GM21390 (cell line): ENCODE results near the gene LRRC45.

Experiments
- ATAC-seq: cut with Tn5 transposase; IDR thresholded peaks from one replicate; pipeline ENCODE4 v1.9.1; 2021; ENCODE audit not compliant: unreplicated experiment

LRRC45 gene

GRCh38 chr17:82049106-82049505, 26.0 kb downstream of the LRRC45 start:
- ATAC-seq = no peak

GRCh38 chr17:82049521-82049971, 26.4 kb downstream of the LRRC45 start:
- no peak for ATAC-seq

GRCh38 chr17:82050152-82050760, 27.2 kb downstream of the LRRC45 start:
- ATAC-seq = no peak

GRCh38 chr17:82050761-82051641, 27.9 kb downstream of the LRRC45 start:
- no peak for ATAC-seq

- peak; percentile 63 for ATAC-seq
Observed at GRCh38 chr17:82051776-82052637, 28.9 kb downstream of the LRRC45 start, which contains the start of the genes GPS1 and RFNG. GPS1 (plus strand) TSS chr17:82051898; CDS start chr17:82051932, 34 bp downstream. RFNG (minus strand) TSS chr17:82051811; CDS start chr17:82051766, 45 bp downstream.

GRCh38 chr17:82052638-82053059, 29.5 kb downstream of the LRRC45 start:
- ATAC-seq = no peak

GRCh38 chr17:82053130-82053529, 30.0 kb downstream of the LRRC45 start:
- ATAC-seq = no peak

GRCh38 chr17:82053556-82054263, 30.6 kb downstream of the LRRC45 start:
- ATAC-seq = no peak

GRCh38 chr17:82054351-82055022, 31.4 kb downstream of the LRRC45 start:
- ATAC-seq = no peak

- no peak for ATAC-seq
Observed at GRCh38 chr17:82055023-82055964, 32.2 kb downstream of the LRRC45 start.

GRCh38 chr17:82055965-82056728, 33.0 kb downstream of the LRRC45 start:
- no peak for ATAC-seq

GRCh38 chr17:82056729-82057621, 33.9 kb downstream of the LRRC45 start:
- no peak for ATAC-seq

- ATAC-seq = no peak
Observed at GRCh38 chr17:82058230-82058854, 35.2 kb downstream of the LRRC45 start.

GRCh38 chr17:82058855-82059249, 35.7 kb downstream of the LRRC45 start:
- no peak for ATAC-seq

- no peak for ATAC-seq
Observed at GRCh38 chr17:82059272-82060000, 36.3 kb downstream of the LRRC45 start.

- ATAC-seq = no peak
Observed at GRCh38 chr17:82060001-82060380, 36.9 kb downstream of the LRRC45 start.
